ENCODE measurements around the gene FMN2. TPM values are rescaled to one million over a fixed set of nuclear protein-coding genes. Genes with fewer than 3 reads are reported as not detected.

FMN2 gene
- total and polyA plus RNA-seq, 3 experiments from 2014 or later, result not detected

DNA sequence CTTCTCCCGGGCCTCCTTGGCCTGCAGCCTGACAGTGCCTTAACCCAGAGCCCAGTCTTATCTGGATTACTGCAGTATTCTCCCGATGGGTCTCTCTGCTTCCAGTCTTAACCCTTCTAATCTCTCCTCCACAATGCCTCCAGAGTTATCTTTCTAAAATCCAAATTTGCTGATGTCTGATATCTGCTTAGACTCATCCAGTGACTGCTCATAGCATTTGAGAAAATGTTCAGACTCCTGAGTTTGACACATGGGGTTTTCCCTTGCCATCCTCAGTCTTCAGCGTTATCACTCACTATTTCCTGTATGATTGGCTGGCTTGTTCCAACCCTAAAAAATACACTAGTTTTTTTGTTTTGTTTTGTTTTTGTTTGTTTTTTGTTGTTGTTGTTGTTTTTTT lies 102.0 kb downstream of the FMN2 start:
- Histone ChIP-seq H3K27me3 (ENCODE audit: insufficient read depth, low read length, poor library complexity, severe bottlenecking) (no peaks in the 10 kb centered on the region), H3K4me3 (ENCODE audit: low read length) (no peak overlapping the region), H3K27ac (ENCODE audit: low read depth, low read length) (no peak overlapping the region), H3K4me1 (ENCODE audit: insufficient read depth, low read length) (no peaks in the 10 kb centered on the region), H3K36me3 (ENCODE audit: insufficient read depth, low read length) (no peaks in the 10 kb centered on the region), H3K9me3 (ENCODE audit: low read length) (no peaks in the 10 kb centered on the region)
- Mint-ChIP-seq H3K36me3 (no peaks in the 10 kb centered on the region), H3K4me1 (peaks cover 0 to 4% (median 3%) of the 10 kb centered on the region in 3 donors), H3K4me3 (no peak overlapping the region), H3K9me3 (peaks cover 0 to 2% (median 0%) of the 10 kb centered on the region in 5 donors), H3K27ac (no peak overlapping the region), H3K27me3 (peaks cover 0 to 1% of the 10 kb centered on the region in 2 donors)
- no peak for DNase-seq
- POLR2A ChIA-PET, result no interaction called here
- CTCF ChIA-PET, result no interaction called here

DNA sequence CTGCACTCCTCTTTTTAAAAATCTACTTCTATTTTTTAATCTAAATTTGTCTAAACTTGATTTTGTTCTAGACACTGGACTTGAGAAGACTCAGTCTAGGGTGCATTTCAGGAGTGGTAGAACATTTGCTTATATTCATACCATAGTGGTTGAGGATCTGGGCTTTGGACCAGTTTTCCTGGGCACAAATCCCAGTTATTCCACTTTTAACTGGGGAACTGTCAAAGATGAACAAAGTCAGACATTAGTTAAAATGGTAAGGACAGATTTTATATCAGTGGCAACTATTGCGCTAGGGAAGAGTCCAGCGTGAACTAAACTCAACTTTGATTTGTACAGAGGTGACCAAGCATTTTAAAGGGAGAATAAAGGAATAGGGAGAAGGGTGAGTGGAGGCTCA lies 102.4 kb downstream of the FMN2 start:
- Mint-ChIP-seq H3K4me1 (peaks cover 0 to 4% (median 3%) of the 10 kb centered on the region in 3 donors), H3K36me3 (no peaks in the 10 kb centered on the region), H3K4me3 (no peak overlapping the region), H3K27me3 (peaks cover 0 to 1% of the 10 kb centered on the region in 2 donors), H3K9me3 (peaks cover 0 to 2% (median 0%) of the 10 kb centered on the region in 5 donors), H3K27ac (no peak overlapping the region)
- H3K27ac ChIP-seq (ENCODE audit: low read depth, low read length), result no peak overlapping the region
- CTCF ChIA-PET, result no interaction called here
- no peaks in the 10 kb centered on the region for H3K36me3 ChIP-seq (ENCODE audit: insufficient read depth, low read length)
- POLR2A ChIA-PET, result no interaction called here
- H3K4me1 ChIP-seq (ENCODE audit: insufficient read depth, low read length), result no peaks in the 10 kb centered on the region
- no peaks in the 10 kb centered on the region for H3K27me3 ChIP-seq (ENCODE audit: insufficient read depth, low read length, poor library complexity, severe bottlenecking)
- no peaks in the 10 kb centered on the region for H3K9me3 ChIP-seq (ENCODE audit: low read length)
- no peak overlapping the region for H3K4me3 ChIP-seq (ENCODE audit: low read length)
- no peak for DNase-seq

DNA sequence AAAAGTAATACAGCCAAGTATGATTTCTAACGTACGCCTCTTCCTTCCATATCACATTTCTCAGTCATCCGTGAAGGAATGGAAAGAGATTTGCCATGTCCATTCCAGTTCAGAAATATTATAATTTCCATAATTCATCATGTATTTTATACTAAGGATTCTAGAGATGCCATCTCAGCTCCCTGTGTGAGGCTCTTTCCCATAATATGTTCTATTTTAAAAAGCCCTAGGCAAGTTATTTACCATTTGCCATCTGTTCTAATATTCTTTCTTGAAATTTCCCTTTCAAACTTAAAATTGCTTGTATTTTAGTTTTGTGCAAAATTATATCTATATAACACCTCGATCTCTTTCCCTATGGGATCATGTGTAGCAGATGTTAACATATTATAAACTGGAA lies 106.7 kb downstream of the FMN2 start:
- no peak overlapping the region for H3K4me3 ChIP-seq (ENCODE audit: low read length)
- CTCF ChIA-PET, result no interaction called here
- H3K9me3 ChIP-seq (ENCODE audit: low read length), result no peaks in the 10 kb centered on the region
- H3K36me3 Mint-ChIP-seq, result no peaks in the 10 kb centered on the region
- no peaks in the 10 kb centered on the region for H3K4me1 ChIP-seq (ENCODE audit: insufficient read depth, low read length)
- peaks cover 0 to 12% (median 3%) of the 10 kb centered on the region in 5 donors for H3K9me3 Mint-ChIP-seq
- no peak overlapping the region for H3K27ac ChIP-seq (ENCODE audit: low read depth, low read length)
- H3K4me3 Mint-ChIP-seq, result no peak overlapping the region
- no peak for DNase-seq
- no peaks in the 10 kb centered on the region for H3K27me3 ChIP-seq (ENCODE audit: insufficient read depth, low read length, poor library complexity, severe bottlenecking)
- no peaks in the 10 kb centered on the region for H3K4me1 Mint-ChIP-seq
- H3K27ac Mint-ChIP-seq, result no peak overlapping the region
- H3K36me3 ChIP-seq (ENCODE audit: insufficient read depth, low read length), result no peaks in the 10 kb centered on the region
- POLR2A ChIA-PET, result no interaction called here
- peaks cover 0 to 1% of the 10 kb centered on the region in 2 donors for H3K27me3 Mint-ChIP-seq

DNA sequence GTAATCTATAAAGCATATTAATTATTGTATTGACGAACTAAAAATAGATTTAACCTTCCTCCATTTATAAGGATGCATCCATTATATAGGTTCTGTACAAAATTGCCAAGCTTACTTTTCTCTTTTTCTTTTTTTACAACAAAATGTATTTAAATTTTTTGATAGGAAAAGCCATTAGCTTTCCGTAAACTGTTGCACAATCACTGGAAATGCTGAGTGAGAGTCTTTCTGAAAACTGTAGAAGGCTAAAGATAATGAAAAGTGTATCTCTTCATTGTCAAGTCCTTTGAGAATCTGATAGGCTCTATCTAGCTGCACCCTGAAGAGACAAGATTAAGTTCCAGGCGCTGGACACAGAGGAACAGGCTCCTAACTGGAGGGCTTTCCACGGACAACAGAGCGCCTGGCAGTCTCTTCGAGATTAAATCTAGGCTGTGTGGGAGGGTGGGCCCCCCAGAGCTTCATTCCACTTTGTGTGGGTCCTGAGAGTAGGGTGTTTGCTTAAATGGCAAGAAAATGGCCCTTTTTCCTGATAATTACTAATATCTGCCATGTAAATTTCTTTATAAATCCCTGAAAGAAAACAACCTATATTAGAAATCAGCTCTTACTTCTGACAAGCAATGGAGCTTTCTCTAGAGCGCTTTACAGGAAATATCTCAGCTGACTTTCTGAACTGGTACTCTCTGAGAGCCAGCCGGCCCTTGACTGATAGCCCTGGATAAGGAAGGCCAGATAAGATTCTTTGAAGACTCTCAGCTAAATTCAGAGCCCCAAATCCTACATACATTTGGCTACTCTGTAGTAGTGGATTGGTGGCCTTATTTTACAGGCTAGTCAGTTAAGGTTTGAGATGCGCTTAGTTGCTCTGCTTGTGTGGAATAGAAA lies 108.3 kb downstream of the FMN2 start:
- Histone ChIP-seq H3K27ac (ENCODE audit: low read depth, low read length) (no peak overlapping the region), H3K4me1 (ENCODE audit: insufficient read depth, low read length) (no peaks in the 10 kb centered on the region), H3K27me3 (ENCODE audit: insufficient read depth, low read length, poor library complexity, severe bottlenecking) (no peaks in the 10 kb centered on the region), H3K36me3 (ENCODE audit: insufficient read depth, low read length) (no peaks in the 10 kb centered on the region), H3K9me3 (ENCODE audit: low read length) (no peaks in the 10 kb centered on the region), H3K4me3 (ENCODE audit: low read length) (no peak overlapping the region)
- POLR2A ChIA-PET, result no interaction called here
- peaks cover 0 to 12% (median 3%) of the 10 kb centered on the region in 5 donors for H3K9me3 Mint-ChIP-seq
- no peaks in the 10 kb centered on the region for H3K27me3 Mint-ChIP-seq
- H3K27ac Mint-ChIP-seq, result no peak overlapping the region
- CTCF ChIA-PET, result no interaction called here
- no peaks in the 10 kb centered on the region for H3K4me1 Mint-ChIP-seq
- no peak overlapping the region for H3K4me3 Mint-ChIP-seq
- no peaks in the 10 kb centered on the region for H3K36me3 Mint-ChIP-seq
- no peak for DNase-seq

DNA sequence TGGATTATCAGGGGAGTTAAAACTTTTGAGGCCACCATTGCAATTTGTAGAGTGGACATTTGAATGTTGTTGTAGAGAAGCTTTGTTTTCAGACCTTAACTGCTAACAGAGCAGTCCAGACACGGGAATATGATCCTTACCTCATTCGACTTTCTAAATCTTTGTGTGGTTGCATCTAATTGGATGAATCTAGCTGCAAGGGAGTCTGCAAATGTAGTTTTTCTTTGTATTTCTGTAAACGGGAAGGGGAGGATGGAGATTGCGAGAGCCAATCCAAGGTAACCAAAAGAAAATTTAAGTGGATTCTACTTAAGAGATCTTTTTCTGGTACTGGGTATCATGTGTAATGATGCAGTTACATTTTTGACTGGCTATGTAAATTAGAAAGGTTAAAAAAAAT lies 110.2 kb downstream of the FMN2 start:
- Mint-ChIP-seq H3K27me3 (no peaks in the 10 kb centered on the region), H3K36me3 (no peaks in the 10 kb centered on the region), H3K27ac (no peak overlapping the region), H3K4me3 (no peak overlapping the region), H3K9me3 (peaks cover 0 to 12% (median 2%) of the 10 kb centered on the region in 5 donors), H3K4me1 (no peaks in the 10 kb centered on the region)
- ChIA-PET POLR2A (no interaction called here), CTCF (no interaction called here)
- no peak for DNase-seq
- H3K9me3 ChIP-seq (ENCODE audit: low read length), result no peaks in the 10 kb centered on the region
- H3K27me3 ChIP-seq (ENCODE audit: insufficient read depth, low read length, poor library complexity, severe bottlenecking), result no peaks in the 10 kb centered on the region
- H3K4me1 ChIP-seq (ENCODE audit: insufficient read depth, low read length), result no peaks in the 10 kb centered on the region
- H3K4me3 ChIP-seq (ENCODE audit: low read length), result no peak overlapping the region
- no peak overlapping the region for H3K27ac ChIP-seq (ENCODE audit: low read depth, low read length)
- no peaks in the 10 kb centered on the region for H3K36me3 ChIP-seq (ENCODE audit: insufficient read depth, low read length)

DNA sequence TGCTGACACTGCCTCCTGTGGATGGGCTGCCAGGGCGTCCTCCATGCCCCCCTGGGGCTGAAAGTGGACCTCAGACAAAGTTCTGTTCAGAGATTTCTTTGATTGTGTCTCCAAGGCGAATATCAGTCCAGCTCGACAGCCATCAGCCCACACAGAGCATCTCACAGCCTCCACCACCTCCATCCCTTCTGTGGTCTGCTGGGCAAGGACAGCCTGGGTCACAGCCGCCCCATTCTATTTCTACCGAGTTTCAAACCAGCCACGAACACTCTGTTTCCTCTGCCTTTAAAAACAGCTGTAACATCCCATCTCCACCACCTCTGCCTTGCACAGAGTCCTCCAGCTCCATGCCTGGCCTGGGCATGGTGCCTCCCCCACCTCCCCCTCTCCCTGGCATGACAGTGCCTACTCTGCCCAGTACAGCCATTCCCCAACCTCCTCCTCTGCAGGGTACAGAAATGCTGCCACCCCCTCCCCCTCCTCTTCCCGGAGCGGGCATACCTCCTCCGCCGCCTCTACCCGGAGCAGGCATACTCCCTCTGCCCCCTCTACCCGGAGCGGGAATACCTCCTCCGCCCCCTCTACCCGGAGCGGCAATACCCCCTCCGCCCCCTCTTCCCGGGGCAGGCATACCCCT lies 115.5 kb downstream of the FMN2 start:
- Mint-ChIP-seq H3K4me3 (no peak overlapping the region), H3K27ac (no peak overlapping the region), H3K4me1 (no peaks in the 10 kb centered on the region), H3K9me3 (peaks cover 0 to 8% (median 2%) of the 10 kb centered on the region in 5 donors), H3K27me3 (no peaks in the 10 kb centered on the region), H3K36me3 (no peaks in the 10 kb centered on the region)
- H3K9me3 ChIP-seq (ENCODE audit: low read length), result no peaks in the 10 kb centered on the region
- no peaks in the 10 kb centered on the region for H3K36me3 ChIP-seq (ENCODE audit: insufficient read depth, low read length)
- H3K4me1 ChIP-seq (ENCODE audit: insufficient read depth, low read length), result no peaks in the 10 kb centered on the region
- no peak overlapping the region for H3K27ac ChIP-seq (ENCODE audit: low read depth, low read length)
- no peaks in the 10 kb centered on the region for H3K27me3 ChIP-seq (ENCODE audit: insufficient read depth, low read length, poor library complexity, severe bottlenecking)
- ChIA-PET CTCF (no interaction called here), POLR2A (no interaction called here)
- H3K4me3 ChIP-seq (ENCODE audit: low read length), result no peak overlapping the region
- DNase-seq, result no peak

DNA sequence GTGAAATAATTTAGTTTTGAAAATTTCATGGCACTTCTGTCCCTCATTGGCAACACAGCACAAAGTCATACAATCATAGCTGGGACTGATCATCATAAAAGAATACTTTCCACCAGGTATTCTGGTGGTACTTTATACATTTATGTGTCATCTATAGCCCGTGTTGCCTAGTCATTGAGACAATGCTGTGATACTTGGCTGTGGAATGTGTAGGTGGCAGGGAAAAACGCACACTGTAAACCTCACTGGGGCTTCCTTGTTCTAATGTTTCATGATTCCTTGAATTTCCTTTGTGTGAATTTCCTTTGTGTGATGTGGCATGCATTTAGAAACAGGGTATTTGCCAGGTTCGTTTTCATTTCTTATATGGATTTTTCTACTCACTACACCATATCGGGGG lies 118.3 kb downstream of the FMN2 start:
- no peak for DNase-seq
- H3K4me1 ChIP-seq (ENCODE audit: insufficient read depth, low read length), result no peaks in the 10 kb centered on the region
- Mint-ChIP-seq H3K4me1 (no peaks in the 10 kb centered on the region), H3K4me3 (no peak overlapping the region), H3K9me3 (peaks cover 0 to 15% (median 2%) of the 10 kb centered on the region in 5 donors), H3K36me3 (no peaks in the 10 kb centered on the region), H3K27ac (no peak overlapping the region), H3K27me3 (no peaks in the 10 kb centered on the region)
- no peaks in the 10 kb centered on the region for H3K36me3 ChIP-seq (ENCODE audit: insufficient read depth, low read length)
- CTCF ChIA-PET, result no interaction called here
- POLR2A ChIA-PET, result no interaction called here
- no peaks in the 10 kb centered on the region for H3K27me3 ChIP-seq (ENCODE audit: insufficient read depth, low read length, poor library complexity, severe bottlenecking)
- H3K9me3 ChIP-seq (ENCODE audit: low read length), result no peaks in the 10 kb centered on the region
- H3K4me3 ChIP-seq (ENCODE audit: low read length), result no peak overlapping the region
- H3K27ac ChIP-seq (ENCODE audit: low read depth, low read length), result no peak overlapping the region

DNA sequence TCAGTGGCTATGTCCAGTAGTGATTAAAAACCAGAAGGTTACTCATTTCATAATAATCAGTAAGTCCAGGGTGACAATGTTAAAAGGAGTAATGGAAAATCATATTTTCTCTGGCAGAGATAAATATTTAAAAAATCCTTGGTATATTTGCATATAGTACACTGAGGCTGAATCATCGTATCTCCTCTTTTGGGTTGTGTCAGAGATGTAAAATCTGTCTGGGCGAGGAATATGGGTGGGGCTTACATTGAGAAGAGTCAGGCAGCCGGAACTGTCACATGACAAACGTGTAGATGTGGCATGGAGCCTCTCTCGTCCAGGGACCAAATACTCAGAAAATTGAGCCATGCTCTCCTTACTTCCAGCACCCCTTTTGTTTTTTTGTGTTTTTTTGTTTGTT lies 120.9 kb downstream of the FMN2 start:
- H3K36me3 Mint-ChIP-seq, result no peaks in the 10 kb centered on the region
- H3K9me3 Mint-ChIP-seq, result peaks cover 0 to 15% (median 2%) of the 10 kb centered on the region in 5 donors
- ChIA-PET CTCF (no interaction called here), POLR2A (no interaction called here)
- H3K27me3 ChIP-seq (ENCODE audit: insufficient read depth, low read length, poor library complexity, severe bottlenecking), result no peaks in the 10 kb centered on the region
- no peaks in the 10 kb centered on the region for H3K9me3 ChIP-seq (ENCODE audit: low read length)
- no peaks in the 10 kb centered on the region for H3K27me3 Mint-ChIP-seq
- no peak for DNase-seq
- H3K4me1 ChIP-seq (ENCODE audit: insufficient read depth, low read length), result no peaks in the 10 kb centered on the region
- H3K4me3 ChIP-seq (ENCODE audit: low read length), result no peak overlapping the region
- no peak overlapping the region for H3K27ac Mint-ChIP-seq
- H3K4me3 Mint-ChIP-seq, result no peak overlapping the region
- H3K36me3 ChIP-seq (ENCODE audit: insufficient read depth, low read length), result no peaks in the 10 kb centered on the region
- H3K4me1 Mint-ChIP-seq, result no peaks in the 10 kb centered on the region
- H3K27ac ChIP-seq (ENCODE audit: low read depth, low read length), result no peak overlapping the region

All from CD8-positive, alpha-beta memory T cell (primary cell).